ENCODE measurements around the gene DLGAP4.

The DLGAP4 gene

DNA sequence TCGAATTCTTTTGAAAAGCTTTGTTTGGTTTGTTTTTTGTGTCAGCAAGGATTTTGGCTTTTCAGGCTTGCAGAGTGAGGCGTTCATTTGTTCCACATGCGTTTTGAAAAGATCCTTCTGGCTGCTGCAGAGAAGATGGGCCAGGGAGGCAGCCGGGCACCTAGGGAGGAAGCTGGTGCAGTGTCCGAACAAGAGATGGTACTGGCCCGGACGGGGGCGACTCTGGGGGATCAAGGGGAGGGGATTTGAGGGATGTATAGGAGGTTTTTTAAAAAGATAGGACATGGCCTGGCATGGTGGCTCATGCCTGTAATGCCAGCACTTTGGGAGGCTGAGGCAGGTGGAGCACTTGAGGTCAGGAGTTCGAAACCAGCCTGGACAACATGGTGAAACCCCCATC is 55.3 kb downstream of the DLGAP4 start:
- TF ChIP-seq ISL1 (CRISPR knock-in tag; IDR thresholded peaks at IDR 0.05) (no peak), SNAI2 (CRISPR knock-in tag; IDR thresholded peaks at IDR 0.05) (no peak), TCF4 (CRISPR knock-in tag; IDR thresholded peaks at IDR 0.05; ENCODE audit: borderline replicate concordance) (no peak), ZNF70 (CRISPR knock-in tag; IDR thresholded peaks at IDR 0.05) (no peak), POU6F1 (CRISPR knock-in tag; IDR thresholded peaks at IDR 0.05; ENCODE audit: borderline replicate concordance, low read depth) (no peak), ARNTL (CRISPR knock-in tag; IDR thresholded peaks at IDR 0.05; ENCODE audit: borderline replicate concordance, low read depth) (no peak), ZC3H10 (CRISPR knock-in tag; IDR thresholded peaks at IDR 0.05) (no peak), TSHZ2 (CRISPR knock-in tag; IDR thresholded peaks at IDR 0.05) (no peak), OSR1 (CRISPR knock-in tag; IDR thresholded peaks at IDR 0.05) (no peak), PPARA (CRISPR knock-in tag; IDR thresholded peaks at IDR 0.05; ENCODE audit: borderline replicate concordance) (no peak), ZNF565 (CRISPR knock-in tag; conservative IDR thresholded peaks at IDR 0.05; ENCODE audit: low read depth) (no peak), TOX (CRISPR knock-in tag; IDR thresholded peaks at IDR 0.05; ENCODE audit: borderline replicate concordance) (no peak), GLIS3 (CRISPR knock-in tag; IDR thresholded peaks at IDR 0.05) (no peak), ZFP3 (CRISPR knock-in tag; IDR thresholded peaks at IDR 0.05) (no peak), ZFP30 (CRISPR knock-in tag; IDR thresholded peaks at IDR 0.05) (no peak), BACH2 (CRISPR knock-in tag; IDR thresholded peaks at IDR 0.05; ENCODE audit: borderline replicate concordance) (no peak)
- TF ChIP-seq, protein P1, sequence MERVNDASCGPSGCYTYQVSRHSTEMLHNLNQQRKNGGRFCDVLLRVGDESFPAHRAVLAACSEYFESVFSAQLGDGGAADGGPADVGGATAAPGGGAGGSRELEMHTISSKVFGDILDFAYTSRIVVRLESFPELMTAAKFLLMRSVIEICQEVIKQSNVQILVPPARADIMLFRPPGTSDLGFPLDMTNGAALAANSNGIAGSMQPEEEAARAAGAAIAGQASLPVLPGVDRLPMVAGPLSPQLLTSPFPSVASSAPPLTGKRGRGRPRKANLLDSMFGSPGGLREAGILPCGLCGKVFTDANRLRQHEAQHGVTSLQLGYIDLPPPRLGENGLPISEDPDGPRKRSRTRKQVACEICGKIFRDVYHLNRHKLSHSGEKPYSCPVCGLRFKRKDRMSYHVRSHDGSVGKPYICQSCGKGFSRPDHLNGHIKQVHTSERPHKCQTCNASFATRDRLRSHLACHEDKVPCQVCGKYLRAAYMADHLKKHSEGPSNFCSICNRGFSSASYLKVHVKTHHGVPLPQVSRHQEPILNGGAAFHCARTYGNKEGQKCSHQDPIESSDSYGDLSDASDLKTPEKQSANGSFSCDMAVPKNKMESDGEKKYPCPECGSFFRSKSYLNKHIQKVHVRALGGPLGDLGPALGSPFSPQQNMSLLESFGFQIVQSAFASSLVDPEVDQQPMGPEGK (CRISPR knock-in tag; IDR thresholded peaks at IDR 0.05; ENCODE audit: borderline replicate concordance): no peak
- no peak for ATAC-seq

GRCh38 chr20:36362261-36362660 is 56.1 kb downstream of the DLGAP4 start:
- TF ChIP-seq TCF4 (CRISPR knock-in tag; IDR thresholded peaks at IDR 0.05; ENCODE audit: borderline replicate concordance): no peak
- ATAC-seq: no peak

DNA sequence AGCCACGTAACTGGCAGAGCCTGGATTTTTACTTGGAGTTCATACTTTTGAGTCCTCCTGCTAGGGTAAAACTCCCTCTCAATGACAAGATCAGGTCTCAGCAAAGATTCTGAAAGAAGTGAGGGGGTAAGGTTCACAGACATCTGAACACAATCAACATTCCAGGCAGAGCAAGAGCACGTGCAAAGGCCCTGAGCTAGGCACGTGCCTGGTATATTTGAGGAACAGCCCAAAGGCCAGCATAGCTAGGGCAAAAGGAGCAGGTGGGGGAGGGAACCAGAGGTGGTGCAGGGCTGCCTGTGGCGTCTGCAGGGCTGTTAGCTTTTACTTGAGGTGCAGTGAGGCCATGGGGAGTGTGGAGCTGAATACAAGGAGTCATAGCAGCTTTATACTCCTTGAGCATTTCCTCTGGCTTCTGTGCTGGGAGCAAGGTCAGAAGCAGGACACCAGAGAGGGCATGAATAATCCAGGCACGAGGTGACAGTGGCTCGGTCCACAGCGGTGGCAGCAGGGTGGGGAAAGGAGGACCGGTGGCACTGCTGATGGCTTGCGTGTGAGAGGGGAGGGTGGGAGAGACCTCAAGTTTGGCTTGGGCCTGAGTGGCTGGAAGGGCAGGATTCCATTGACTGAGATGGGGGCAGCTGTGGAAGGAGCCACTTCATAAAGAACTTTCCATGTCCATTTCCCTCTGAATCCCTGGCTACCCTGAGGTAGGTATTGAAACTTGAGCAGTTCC is 57.0 kb downstream of the DLGAP4 start:
- TF ChIP-seq ARNTL (CRISPR knock-in tag; IDR thresholded peaks at IDR 0.05; ENCODE audit: borderline replicate concordance, low read depth): no peak
- TF ChIP-seq GLIS3 (CRISPR knock-in tag; IDR thresholded peaks at IDR 0.05): no peak
- ATAC-seq: no peak

DNA sequence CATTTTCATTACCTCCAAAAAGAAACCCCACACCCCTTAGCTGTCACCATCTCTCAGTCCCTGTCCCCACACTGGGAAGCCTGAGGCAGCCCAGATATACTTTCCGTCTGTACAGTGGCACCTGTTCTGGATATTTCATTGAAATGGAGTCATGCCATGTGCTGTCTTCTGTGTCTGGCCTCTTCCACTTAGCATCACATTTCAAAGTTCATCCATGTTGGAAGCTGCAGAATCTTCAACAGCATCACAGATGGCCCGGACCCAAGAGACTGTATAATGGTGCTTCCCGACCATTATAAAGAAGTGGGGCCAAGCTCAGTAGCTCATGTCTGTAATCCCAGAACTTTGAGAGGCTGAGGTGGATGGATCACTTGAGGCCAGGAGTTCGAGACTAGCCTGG is 58.4 kb downstream of the DLGAP4 start:
- no peak for ATAC-seq
- TF ChIP-seq ARNTL (CRISPR knock-in tag; IDR thresholded peaks at IDR 0.05; ENCODE audit: borderline replicate concordance, low read depth) (no peak), SNAI2 (CRISPR knock-in tag; IDR thresholded peaks at IDR 0.05) (no peak), ZC3H10 (CRISPR knock-in tag; IDR thresholded peaks at IDR 0.05) (no peak), CSDC2 (CRISPR knock-in tag; IDR thresholded peaks at IDR 0.05) (no peak), POU6F1 (CRISPR knock-in tag; IDR thresholded peaks at IDR 0.05; ENCODE audit: borderline replicate concordance, low read depth) (no peak), ESRRG (CRISPR knock-in tag; IDR thresholded peaks at IDR 0.05) (no peak), TSHZ2 (CRISPR knock-in tag; IDR thresholded peaks at IDR 0.05) (no peak), BACH2 (CRISPR knock-in tag; IDR thresholded peaks at IDR 0.05; ENCODE audit: borderline replicate concordance) (no peak), ZNF8 (CRISPR knock-in tag; IDR thresholded peaks at IDR 0.05) (no peak), GLIS3 (CRISPR knock-in tag; IDR thresholded peaks at IDR 0.05) (no peak), ZNF565 (CRISPR knock-in tag; conservative IDR thresholded peaks at IDR 0.05; ENCODE audit: low read depth) (no peak), TOX (CRISPR knock-in tag; IDR thresholded peaks at IDR 0.05; ENCODE audit: borderline replicate concordance) (no peak), TCF4 (CRISPR knock-in tag; IDR thresholded peaks at IDR 0.05; ENCODE audit: borderline replicate concordance) (no peak)
- TF ChIP-seq, protein P1 (CRISPR knock-in tag; IDR thresholded peaks at IDR 0.05; ENCODE audit: borderline replicate concordance): no peak

Measured in SK-N-SH treated with all-trans-retinoic acid at 6 μM for 48 hours (cell line).